Measurements from ENCODE around the gene BTAF1.

BTAF1 gene

DNA sequence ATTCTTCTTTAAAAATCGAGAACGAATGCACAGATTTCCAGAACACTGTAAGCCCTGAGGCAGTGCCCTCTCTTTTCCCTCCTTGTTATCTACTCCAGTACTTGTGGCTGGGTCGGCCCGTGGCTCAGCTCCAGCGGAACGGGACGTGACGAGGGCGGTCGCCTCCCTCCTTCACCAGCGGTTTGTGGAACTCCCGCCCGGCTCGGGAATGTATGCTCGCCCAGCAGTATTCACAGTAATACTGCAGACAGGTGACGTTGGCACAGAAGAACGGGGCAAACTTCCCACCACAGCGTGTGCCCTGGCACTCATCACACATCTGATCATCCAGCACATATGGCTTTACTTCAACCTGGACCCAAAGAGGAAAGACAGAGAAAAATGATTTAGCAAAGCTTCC is 128.5 kb downstream of the BTAF1 start:
- no peak for DNase-seq (ENCODE audit: low spot score)

DNA sequence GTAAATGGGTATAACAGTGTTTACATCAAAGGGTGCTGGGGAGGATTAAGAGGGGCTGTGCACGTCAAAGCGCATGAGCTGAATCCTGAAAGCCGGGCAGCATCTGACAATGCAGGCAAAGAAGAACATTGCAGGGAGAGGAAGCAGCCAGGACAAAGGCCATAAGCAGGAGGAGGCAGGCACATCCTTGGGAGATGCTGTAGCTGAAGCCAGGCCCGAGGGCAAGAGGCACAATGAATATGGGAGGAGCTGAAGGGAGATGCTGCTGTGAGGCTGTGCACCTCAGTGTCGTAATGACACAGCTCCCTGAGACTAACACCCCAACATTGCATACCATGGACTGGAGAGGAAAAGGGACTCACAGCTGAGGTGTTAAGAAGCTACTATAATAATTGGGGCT is 129.2 kb downstream of the BTAF1 start:
- no peak for DNase-seq (ENCODE audit: low spot score)

DNA sequence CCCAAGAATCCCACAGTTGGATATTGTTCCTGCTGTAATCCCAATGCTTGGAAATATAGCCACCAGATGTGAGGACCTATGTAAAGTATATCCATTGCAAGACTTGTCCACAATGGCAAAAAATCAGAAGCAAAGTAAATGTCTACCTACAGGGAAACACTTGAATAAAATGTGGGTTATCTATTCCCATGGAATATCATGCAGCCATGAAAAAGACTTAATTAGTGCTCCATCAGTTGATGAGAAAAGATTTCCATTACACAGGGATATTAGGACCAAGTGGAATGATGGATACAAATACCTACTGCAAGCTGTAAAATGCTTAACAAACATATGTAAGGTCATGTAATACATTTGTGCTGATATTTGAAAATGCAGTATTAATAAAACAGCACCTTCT is 131.2 kb downstream of the BTAF1 start:
- DNase-seq (ENCODE audit: low spot score), result no peak

DNA sequence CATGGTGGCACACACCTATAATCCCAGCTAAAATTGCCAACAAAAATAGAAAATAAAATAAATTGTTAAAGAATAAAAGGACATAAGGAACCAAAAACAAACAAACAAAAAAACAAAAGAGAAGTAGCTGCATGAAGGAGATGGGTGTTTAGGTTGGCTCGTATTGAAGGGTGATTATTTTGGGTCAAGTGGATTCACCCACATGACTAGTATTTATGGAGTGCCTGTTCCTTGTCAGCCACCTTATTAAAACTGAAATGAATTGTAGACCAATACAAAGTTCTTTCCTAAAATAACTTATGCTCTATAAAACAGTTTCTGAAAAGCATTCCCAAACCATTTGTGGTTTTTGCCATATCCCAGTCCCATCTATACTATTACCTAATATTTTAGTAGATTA is 138.7 kb downstream of the BTAF1 start:
- DNase-seq (ENCODE audit: low spot score), result no peak

DNA sequence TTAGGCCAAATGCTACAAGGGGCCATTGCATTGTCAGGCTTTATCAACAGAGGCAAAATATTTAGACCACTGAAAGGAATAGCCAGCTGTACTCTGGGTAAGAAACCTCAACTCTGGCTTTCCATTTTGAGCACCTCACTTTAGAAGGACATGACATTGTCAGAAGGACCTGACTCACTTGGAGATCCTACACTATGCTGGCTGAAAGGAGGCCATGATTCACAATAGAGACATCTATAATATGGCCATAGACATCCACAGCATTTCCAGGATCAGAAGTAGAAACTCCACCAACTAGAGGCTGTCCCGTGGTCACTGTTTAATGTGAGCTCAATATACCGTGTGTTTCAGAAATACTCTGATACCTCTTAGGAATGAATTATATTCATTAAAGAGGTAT is 140.9 kb downstream of the BTAF1 start:
- DNase-seq (ENCODE audit: low spot score), result no peak

DNA sequence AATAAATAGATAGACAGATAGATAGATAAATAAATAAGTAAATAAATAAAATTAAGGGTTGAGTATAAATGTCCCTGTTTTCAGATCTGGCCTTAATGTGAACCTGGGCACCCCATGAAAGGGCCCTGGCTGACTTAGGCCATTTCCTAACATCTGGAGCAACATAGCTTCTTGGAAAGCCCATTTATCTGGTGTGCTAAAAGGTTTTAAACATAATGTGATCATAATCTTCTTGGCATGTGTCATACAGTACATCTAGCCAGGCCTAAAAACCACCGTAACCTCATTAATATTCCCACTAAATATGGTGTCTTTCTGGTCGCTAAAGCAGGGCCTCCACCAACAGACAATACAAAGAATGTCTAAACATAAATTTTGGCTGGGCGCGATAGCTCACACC is 142.8 kb downstream of the BTAF1 start:
- no peak for DNase-seq (ENCODE audit: low spot score)

DNA sequence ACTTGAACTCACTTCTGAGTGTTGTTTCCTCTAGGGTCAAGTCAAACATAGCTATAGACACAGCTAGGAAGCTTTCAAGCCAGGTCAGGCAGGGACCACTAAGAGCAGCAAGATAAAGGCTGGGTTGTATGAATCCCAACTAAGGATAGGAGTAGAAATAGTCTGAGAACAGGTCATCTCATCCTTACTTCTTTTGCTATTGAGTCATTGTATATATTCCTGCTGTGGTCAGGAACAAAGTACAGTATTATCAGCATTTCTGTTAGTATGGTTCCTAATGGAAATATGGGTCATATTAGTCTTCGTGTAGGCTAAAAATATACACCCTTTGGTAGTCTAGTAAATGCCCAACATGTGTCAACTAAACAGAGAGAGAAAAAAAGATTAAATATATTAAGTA is 145.3 kb downstream of the BTAF1 start:
- no peak for DNase-seq (ENCODE audit: low spot score)

DNA sequence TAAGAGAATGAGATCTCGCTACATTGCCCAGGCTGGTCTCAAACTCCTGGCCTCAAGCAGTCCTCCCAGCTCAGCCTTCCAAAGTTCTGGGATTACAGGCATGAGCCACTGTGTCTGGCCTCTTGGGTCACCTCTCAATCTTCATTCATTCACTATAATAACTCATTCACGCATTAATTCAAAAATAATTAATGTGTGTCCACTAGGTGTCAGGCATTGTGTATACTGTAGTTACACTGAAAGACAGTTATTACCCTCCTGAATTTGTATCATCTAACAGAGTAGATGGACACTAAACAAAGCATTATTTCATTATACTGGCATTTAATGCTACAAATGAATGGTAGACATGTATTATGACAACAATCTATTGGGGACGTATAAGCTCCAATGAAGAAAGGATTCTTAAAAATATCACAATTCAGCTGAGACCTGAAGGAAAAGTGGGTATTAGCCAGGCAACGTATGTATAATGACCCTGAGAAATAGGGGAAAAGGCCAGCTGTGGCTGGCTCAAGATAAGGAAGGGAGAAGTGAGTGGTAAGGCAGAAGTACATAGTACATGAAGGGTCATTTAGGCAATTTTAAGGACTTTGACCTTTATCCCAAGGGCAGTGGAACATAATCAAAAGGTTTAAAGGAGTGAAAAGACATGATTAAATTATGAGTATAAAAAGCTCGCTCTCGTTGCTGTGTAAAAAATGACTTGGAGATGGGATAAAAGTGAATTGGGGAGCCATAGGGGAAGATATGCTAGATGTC is 150.7 kb downstream of the BTAF1 start:
- DNase-seq (ENCODE audit: low spot score), result no peak

DNA sequence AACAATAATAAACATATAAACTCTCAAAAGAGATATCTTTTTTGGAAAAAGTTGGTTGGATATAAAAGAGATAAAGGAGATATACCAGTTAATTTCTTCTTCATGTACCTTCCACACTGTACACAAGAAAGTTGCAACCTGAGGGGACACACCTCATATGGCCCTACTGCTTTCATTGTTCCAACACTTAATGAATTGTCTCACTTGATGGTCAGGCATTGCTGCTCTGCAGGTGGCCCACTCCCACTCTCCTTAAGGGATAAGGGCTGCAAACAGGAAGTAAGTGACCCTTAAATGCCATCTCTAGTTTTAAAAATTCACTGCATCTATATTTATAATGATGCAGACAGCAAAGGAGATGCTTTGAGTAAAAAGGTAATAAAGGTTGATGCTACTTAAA is 152.3 kb downstream of the BTAF1 start:
- no peak for DNase-seq (ENCODE audit: low spot score)

DNA sequence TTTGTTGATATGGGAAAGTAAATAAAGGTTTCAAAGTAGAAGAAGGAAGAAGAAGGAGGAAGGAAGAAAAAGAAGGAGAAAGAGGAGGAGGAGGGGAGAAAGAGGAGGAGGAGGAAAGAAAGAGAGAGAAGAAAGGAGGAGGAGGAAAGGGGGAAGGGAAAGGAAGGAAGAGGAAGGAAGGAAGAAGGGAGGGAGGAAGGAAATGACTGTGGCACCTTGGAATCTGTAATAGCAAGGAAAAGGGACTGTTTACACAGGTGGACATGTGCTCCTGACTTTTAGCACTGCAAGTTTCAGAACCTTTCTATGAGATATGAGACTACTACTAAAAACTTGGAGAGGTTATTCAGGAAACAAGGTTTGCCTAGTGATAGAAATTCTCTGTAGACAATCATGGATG is 153.2 kb downstream of the BTAF1 start:
- DNase-seq (ENCODE audit: low spot score), result no peak

DNA sequence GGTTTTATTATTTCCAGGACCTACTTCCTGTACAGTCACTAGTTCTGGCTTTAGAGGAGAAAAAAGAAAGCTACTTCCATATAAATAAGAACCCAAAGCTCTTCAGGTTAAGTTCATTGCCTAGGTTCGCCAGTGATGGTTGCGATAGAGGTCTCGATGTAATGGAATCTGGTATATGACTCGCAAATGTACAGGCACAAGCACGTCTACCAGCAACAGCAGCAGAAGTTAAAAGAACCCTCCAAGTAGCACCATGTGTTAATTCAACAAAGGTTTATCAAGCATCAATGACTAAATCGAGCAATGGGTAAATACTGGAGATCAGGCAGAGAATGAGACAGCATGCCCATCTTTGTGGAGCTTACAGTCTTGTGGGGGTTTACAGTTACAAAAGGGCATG is 155.4 kb downstream of the BTAF1 start:
- no peak for DNase-seq (ENCODE audit: low spot score)
